Erythroblast (primary cell): ENCODE measurements around the gene PHACTR4.
"Not testable (repeated sequence)": the region's sequence is repeated elsewhere in the genome, so short reads cannot be mapped to it uniquely, and the experiment has no call there.

Experiments used
- DNase-seq, 2 experiments: peaks; one replicate each; lab custom pipeline; 2025; lab: John Stamatoyannopoulos, UW
- GATA1 ChIP-seq: IDR thresholded peaks from 2 replicates; pipeline ENCODE4 v1.6.1; 2011; ENCODE audit warnings: low read depth, mild to moderate bottlenecking, control low read depth, low read length, moderate library complexity
- POLR2A ChIP-seq: IDR thresholded peaks from 2 replicates; pipeline ENCODE4 v1.6.1; 2011; ENCODE audit warnings: mild to moderate bottlenecking, low read length

PHACTR4 gene

GRCh38 chr1:28508435-28508754, 138.9 kb downstream of the PHACTR4 start:
- no peak for DNase-seq
- TF ChIP-seq GATA1 (no peak), POLR2A (peak; percentile 43)

DNA sequence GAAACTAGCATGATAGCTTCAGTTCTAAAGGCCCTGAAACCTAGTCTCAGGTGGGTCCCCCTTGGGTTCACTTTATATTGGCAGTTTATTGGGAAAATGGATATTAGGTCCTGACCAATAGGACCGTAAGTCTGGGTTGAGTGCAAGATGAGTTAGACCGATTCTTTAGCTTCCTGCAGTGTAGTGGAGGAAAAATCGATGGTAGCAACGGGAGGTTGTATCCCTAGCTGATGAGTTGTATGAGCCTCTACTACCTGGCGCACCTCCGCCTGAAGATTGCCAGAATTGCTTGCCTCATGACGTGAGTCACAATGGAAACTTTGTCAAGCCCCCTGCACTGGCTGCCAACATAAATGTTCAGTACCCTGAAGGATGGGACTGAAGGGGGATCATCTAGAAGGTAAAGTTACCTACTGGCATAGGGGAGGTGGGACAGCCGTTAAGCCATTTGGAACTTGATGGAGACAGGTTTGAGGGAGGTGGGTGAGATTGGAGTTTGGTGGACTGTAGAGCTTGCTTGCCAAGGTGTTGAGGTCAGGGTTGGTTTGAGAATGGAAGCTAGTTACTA, 140.2 kb downstream of the PHACTR4 start:
- TF ChIP-seq POLR2A (peak; percentile 86), GATA1 (no peak)
- peak in 1 of 2 experiments; percentile 42 for DNase-seq

- DNase-seq = peak in 1 of 2 experiments; percentile 42
Measured at GRCh38 chr1:28510273-28510969, 140.9 kb downstream of the PHACTR4 start.

DNA sequence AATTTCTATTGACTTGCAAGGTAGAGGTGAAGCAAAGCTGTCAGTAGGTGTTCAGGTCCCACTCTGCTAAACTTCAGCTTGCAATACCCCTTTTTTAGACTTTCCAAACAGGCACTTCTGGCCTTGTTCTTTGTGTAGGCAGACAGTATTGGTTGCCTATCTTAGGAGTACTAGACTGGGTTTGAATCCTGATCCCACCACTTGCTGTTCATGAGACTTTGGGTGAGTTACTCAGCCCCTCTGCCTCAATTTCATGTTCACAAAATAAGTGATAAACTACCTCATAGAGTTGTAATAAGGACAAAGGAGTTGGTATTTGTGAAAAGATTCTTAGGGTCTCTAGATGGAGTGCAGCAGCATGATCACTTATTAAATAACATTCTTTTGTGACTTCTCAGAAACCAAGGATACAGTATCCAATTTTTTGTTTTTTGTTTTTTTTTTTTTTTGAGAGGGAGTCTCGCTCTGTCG, 141.5 kb downstream of the PHACTR4 start:
- no peak for DNase-seq
- TF ChIP-seq POLR2A (peak; percentile 69), GATA1 (no peak)

More at GRCh38 chr1:28510273-28510969, 140.9 kb downstream of the PHACTR4 start:
- TF ChIP-seq GATA1 (no peak), POLR2A (peak; percentile 90)

DNA sequence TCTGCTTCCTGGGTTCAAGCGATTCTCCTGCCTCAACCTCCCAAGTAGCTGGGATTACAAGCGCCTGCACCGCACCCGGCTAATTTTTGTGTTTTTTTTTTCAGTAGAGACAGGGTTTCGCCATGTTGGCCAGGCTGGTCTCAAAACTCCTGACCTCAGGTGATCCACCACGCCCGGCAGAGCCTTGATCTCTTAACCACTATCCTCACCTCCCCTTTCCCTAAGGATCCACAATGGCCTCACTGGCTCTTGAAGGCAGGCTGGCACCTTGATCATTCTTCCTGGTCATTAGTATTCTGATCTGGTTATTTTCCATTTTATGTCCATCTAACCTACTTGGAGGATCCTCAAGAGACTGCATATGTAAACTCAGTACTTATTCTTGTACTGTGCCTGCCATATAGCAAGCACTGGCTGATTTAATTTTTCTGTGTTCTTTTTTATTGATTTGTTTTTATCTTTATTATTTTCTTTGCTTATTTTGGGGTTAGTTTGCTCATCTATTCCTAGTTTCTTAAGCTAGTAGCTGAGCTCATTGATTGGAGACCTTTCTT, 142.6 kb downstream of the PHACTR4 start:
- TF ChIP-seq POLR2A (peak; percentile 49), GATA1 (no peak)
- no peak for DNase-seq

DNA sequence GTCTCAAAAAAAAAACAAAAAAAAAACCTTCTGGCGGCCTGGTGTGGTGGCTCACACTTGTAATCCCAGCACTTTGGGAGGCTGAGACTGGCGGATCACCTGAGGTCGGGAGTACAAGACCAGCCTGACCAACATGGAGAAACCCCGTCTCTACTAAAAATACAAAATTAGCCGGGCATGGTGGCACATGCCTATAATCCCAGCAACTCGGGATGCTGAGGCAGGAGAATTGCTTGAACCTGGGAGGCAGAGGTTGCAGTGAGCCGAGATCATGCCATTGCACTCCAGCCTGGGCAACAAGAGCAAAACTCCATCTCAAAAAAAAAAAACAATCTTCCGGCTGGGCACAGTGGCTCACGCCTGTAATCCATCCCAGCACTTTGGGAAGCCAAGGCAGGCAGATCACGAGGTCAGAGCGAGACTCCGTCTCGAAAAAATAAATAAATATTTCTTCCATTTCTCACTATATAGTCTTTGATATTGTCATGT, 144.9 kb downstream of the PHACTR4 start:
- not testable (repeated sequence) for DNase-seq

- DNase-seq = no peak
- no peak for TF ChIP-seq POLR2A
- TF ChIP-seq GATA1 = no peak
Measured at GRCh38 chr1:28516518-28516956, 147.0 kb downstream of the PHACTR4 start.

- DNase-seq = no peak
- TF ChIP-seq GATA1 (no peak), POLR2A (no peak)
Measured at GRCh38 chr1:28517649-28517999, 148.1 kb downstream of the PHACTR4 start.

GRCh38 chr1:28518000-28518744, 148.6 kb downstream of the PHACTR4 start:
- peak; percentile 91 to 94 for DNase-seq

GRCh38 chr1:28518745-28519341, 149.3 kb downstream of the PHACTR4 start:
- TF ChIP-seq GATA1 (no peak), POLR2A (no peak)
- peak in 1 of 2 experiments; percentile 85 for DNase-seq

More at GRCh38 chr1:28518000-28518744, 148.6 kb downstream of the PHACTR4 start:
- peak; percentile 76 for TF ChIP-seq POLR2A
- TF ChIP-seq GATA1 = no peak

- no peak for TF ChIP-seq GATA1
- TF ChIP-seq POLR2A = no peak
- DNase-seq = no peak
Measured at GRCh38 chr1:28519946-28520725, 150.6 kb downstream of the PHACTR4 start.

DNA sequence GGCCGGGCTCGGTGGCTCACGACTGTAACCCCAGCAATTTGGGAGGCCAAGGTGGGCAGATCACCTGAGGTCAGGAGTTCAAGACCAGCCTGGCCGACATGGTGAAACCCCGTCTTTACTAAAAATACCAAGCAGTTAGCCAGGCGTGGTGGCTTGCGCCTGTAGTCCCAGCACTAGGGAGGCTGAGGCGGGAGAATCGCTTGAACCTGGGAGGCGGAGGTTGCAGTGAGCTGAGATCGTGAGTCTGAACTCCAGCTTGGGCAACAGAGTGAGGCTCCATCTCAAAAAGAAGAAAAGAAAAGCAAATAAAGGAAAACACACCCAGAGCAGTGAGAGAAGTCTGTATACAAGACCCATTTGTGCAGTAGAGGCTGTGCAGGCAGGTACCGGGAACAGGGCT, 151.3 kb downstream of the PHACTR4 start:
- DNase-seq = not testable (repeated sequence)
